ENCODE data around the gene SLC66A2. TPM values are rescaled to one million over a fixed set of nuclear protein-coding genes. Genes with fewer than 3 reads are reported as not detected.

SLC66A2 gene
- total RNA-seq, 1 experiment from 2014 or later: 13.0 TPM

GRCh38 chr18:79861687-79862086 is 89.8 kb downstream of the SLC66A2 start:
- H3K14ac ChIP-seq (ENCODE audit: insufficient read depth, low read length): no peak overlapping the region
- H2BK12ac ChIP-seq (ENCODE audit: insufficient read length, low read depth, low read length): no peak overlapping the region
- no peaks in the 10 kb centered on the region; a peak in 1 of 5 replicates for H3K9me3 Mint-ChIP-seq
- no peak overlapping the region for H2BK5ac ChIP-seq (ENCODE audit: insufficient read length, low read length)
- no peak overlapping the region for H2AK5ac ChIP-seq (ENCODE audit: insufficient read length, low read length)
- WGBS (ENCODE audit: extremely low coverage, insufficient read length, low lambda C conversion rate): no CpG with 5 or more reads among the region's 2 CpGs
- H3K27me3 Mint-ChIP-seq (ENCODE audit: low read depth): peaks cover 26% of the 10 kb centered on the region
- H3K4me2 ChIP-seq (ENCODE audit: insufficient read depth, insufficient read length, low read length): no peak overlapping the region
- no peak overlapping the region for H2AFZ ChIP-seq (ENCODE audit: low read length)
- no peaks in the 10 kb centered on the region for H3K79me1 ChIP-seq (ENCODE audit: insufficient read depth, low read depth, low read length, poor library complexity, severe bottlenecking)
- no peaks in the 10 kb centered on the region for H3K36me3 Mint-ChIP-seq (ENCODE audit: insufficient read depth in 1 of 3, low read depth in 3 of 3)
- no peak overlapping the region for H2BK120ac ChIP-seq (ENCODE audit: low read depth, low read length, poor library complexity, severe bottlenecking)
- no peak overlapping the region for H3K4me3 Mint-ChIP-seq
- no peak overlapping the region for H3K23ac ChIP-seq (ENCODE audit: insufficient read length, low read depth, low read length)
- H3K23me2 ChIP-seq (ENCODE audit: insufficient read length, low read depth, low read length, poor library complexity, severe bottlenecking): no peaks in the 10 kb centered on the region
- no peak overlapping the region for H3T11ph ChIP-seq (ENCODE audit: low read length)
- no peak overlapping the region for H3K27ac Mint-ChIP-seq
- no peak overlapping the region for H2BK15ac ChIP-seq (ENCODE audit: low read depth, low read length)
- H3K9me3 ChIP-seq (ENCODE audit: control insufficient read depth, low read depth, low read length): no peaks in the 10 kb centered on the region
- no peak overlapping the region for H3K9ac ChIP-seq (ENCODE audit: extremely low read depth, insufficient read length, low read length)
- no peak overlapping the region for H3K18ac ChIP-seq (ENCODE audit: insufficient read length, low read depth, low read length)
- no peaks in the 10 kb centered on the region for H4K20me1 ChIP-seq (ENCODE audit: control insufficient read depth, insufficient read depth, insufficient read length)
- no peaks in the 10 kb centered on the region for H3K79me2 ChIP-seq (ENCODE audit: insufficient read depth, low read length)
- H3K4me1 Mint-ChIP-seq: peaks cover 5 to 6% of the 10 kb centered on the region in 2 experiments; a peak in 3 of 4 replicates
- no peaks in the 10 kb centered on the region for H3K27me3 ChIP-seq (ENCODE audit: insufficient read depth, low read length)
- no peak overlapping the region for H4K8ac ChIP-seq (replicated peaks; ENCODE audit: insufficient read length, low read depth, low read length)
- no peak overlapping the region for H4K91ac ChIP-seq (ENCODE audit: insufficient read length, low read depth, low read length)
- DNase-seq: no peak
- no peak overlapping the region for H3K56ac ChIP-seq (ENCODE audit: insufficient read length, low read depth, low read length)
- H3K4ac ChIP-seq (ENCODE audit: low read depth, low read length): no peak overlapping the region
- H4K5ac ChIP-seq (ENCODE audit: insufficient read length, low read depth, low read length): no peak overlapping the region
- H3K4me1 ChIP-seq (ENCODE audit: insufficient read depth, low read length): no peaks in the 10 kb centered on the region
- H3K27ac ChIP-seq (ENCODE audit: insufficient read length, low read depth, low read length): no peak overlapping the region
- H2BK20ac ChIP-seq (ENCODE audit: low read depth, low read length, poor library complexity, severe bottlenecking): no peak overlapping the region
- TF ChIP-seq, protein P1, sequence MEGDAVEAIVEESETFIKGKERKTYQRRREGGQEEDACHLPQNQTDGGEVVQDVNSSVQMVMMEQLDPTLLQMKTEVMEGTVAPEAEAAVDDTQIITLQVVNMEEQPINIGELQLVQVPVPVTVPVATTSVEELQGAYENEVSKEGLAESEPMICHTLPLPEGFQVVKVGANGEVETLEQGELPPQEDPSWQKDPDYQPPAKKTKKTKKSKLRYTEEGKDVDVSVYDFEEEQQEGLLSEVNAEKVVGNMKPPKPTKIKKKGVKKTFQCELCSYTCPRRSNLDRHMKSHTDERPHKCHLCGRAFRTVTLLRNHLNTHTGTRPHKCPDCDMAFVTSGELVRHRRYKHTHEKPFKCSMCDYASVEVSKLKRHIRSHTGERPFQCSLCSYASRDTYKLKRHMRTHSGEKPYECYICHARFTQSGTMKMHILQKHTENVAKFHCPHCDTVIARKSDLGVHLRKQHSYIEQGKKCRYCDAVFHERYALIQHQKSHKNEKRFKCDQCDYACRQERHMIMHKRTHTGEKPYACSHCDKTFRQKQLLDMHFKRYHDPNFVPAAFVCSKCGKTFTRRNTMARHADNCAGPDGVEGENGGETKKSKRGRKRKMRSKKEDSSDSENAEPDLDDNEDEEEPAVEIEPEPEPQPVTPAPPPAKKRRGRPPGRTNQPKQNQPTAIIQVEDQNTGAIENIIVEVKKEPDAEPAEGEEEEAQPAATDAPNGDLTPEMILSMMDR (conservative IDR thresholded peaks at IDR 0.05): no peak
